Measurements from ENCODE around the gene STAG2.

STAG2 gene

DNA sequence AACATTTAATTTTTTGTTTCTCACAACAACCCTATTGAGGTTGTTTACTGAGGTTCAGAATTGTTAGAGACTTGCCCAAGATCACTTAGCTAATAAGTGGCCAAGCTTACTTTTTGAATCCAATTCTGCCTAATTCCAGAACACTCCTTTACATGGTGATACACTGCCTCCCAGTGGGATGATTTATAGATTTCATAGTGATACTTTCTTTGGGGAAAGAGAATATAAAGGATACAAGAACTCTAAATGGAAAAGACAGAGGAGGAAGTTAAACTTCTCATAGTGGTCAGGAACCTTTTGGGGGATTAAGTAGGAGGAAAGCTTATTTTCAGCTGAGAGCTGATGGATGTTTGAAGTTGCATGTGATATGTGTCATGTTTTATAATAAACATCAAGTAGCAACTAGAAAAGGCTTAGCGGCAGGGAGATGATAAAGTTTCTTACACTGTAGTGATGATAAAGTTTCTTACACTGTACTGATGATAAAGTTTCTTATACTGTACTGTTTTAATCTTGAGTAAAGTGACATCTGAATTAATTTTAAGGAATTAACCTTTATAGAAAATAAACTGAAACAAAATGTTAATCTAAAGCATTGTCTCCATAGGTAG, 15.3 kb downstream of the STAG2 start:
- DNase-seq, result peak; percentile 46

DNA sequence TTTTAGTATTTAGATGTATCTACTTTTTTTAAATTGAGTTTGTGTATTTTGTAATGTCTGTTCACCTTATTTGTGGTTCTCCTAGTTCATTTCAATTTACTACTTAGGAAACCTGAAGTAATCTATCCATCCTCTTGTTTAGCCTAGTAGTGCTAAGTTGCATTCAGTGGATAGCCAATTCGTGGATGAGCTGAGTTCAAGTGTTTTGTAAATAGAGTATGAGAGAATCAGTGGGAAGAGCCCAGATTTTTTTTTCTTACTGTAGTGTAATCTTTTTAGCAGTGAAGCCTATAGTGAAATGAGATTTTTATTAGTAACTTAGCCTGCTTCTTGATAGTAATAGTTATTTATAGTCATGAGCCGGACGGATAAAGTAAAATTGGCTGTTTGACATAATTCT, 21.7 kb downstream of the STAG2 start:
- DNase-seq, result no peak

DNA sequence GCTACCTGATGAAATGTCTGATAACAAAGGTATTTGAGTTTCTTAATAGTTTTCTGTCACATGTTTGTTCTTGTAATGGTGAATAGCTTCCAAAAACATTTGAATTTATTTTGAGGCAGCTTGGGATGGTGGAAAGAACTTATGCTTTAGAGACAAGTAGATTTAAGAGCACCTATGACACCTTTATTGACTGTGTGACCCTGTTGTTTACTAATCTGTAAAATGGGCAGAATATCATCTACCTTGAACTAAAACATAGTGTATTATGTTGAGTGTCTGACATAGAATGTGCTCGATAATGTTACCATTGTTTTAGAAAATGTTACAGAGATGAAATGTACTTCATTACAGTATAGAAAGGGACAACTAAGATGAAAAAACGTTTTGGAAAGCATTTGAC, 24.9 kb downstream of the STAG2 start:
- DNase-seq, result no peak

DNA sequence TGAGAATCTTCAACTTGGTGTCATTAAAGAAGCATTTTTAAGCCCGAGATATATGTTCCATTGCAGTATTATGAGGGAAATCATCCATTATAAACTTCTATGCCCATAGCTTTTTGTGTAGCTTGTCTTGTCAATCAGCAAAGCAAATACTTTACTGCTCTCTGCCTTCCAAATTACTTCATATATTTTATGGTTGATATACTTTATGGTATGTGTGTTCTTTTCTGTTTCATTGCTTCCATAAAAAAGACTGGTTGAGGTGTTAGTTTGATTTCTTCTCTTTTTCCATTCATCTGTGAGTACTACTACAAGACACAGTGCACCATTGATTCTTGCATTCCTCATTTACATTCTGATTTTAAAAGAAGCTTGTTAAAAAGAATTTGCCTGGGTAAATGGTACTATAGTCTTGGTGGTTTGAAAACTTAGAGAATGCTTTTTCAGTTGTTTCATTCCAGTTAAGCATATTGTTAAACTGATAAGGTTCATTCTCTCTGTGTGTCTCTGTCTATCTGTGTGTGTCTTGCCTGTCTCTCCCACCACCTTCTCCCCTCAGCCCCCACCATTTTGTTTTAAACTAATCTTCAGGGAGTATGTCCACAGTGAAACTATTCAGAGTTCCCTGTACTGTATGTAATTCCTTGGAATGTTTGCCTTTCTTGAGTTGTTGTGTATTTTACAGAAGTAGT, 27.1 kb downstream of the STAG2 start:
- no peak for DNase-seq

DNA sequence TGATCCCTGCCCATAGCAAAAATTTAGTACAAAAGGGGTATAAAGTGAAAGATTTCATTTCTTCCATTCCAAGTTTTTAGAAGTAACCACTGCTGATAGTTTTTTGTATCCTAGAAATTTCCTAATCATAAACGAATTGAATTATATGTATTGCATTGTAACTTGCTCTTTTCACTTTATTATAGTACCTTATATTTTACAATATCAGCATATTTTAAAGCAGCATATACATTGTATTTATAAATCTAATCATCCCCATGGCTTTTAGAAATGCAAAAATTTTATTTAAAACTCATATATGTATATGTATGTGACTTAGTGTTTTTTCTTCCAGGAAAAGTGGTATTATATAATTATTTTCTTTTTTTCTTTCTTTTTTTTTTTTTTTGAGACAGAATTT, 27.7 kb downstream of the STAG2 start:
- no peak for DNase-seq

DNA sequence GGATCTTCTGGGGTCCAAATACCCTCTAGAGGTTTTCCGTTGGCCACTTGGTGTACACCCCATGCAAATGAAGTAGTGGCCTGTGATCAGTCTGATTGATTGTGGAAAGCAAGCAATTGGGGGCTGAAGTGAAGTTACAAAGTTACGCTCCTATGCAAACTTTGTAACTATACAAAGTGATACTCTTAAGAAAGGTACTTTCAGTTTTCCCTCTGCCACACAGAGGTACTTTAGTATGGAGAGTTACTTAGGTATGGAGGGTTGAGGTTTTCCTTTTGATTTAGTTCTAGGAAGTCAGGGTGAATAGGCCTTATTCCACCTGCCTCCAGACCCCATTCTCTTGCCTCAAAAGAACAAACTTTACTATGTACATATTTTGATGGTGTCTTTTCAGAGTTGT, 28.7 kb downstream of the STAG2 start:
- no peak for DNase-seq

DNA sequence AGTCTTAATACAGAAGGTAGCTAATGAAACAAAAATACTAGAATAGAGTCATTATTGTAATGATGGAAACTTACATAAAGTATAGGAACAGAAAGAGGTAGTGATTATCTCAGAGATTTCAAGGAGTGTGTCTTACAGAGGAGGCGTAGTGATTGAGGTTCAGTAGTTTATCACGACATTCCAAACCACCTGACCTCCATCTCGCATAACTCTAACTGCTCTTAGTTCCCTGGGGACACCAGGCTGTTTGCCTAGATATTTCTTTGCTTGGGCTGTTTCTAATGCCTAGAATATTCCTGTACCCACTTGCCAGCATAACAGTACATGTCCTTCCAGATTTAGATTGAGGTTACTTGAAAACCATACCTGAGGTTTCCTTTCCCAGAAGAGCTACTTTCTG, 29.1 kb downstream of the STAG2 start:
- no peak for DNase-seq

DNA sequence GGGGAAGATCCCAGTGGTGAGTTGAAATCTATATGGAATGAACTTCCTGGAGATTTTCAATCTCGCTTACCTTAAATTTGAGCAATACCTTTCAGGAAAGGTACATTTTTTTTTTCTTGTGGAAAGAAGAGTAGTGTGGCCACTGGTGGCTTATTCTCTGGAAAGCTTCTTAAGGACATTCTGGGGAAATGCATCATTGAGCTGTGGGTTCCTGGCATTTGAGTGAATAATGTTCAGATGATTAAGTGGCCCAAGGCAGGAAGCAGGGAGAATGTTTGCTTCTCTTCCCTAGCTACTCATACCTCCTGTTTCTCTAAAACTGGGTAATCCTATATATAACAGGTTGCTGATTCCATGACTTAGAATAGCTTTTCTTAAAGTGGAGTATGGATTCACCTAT, 31.8 kb downstream of the STAG2 start:
- peak; percentile 4 for DNase-seq

DNA sequence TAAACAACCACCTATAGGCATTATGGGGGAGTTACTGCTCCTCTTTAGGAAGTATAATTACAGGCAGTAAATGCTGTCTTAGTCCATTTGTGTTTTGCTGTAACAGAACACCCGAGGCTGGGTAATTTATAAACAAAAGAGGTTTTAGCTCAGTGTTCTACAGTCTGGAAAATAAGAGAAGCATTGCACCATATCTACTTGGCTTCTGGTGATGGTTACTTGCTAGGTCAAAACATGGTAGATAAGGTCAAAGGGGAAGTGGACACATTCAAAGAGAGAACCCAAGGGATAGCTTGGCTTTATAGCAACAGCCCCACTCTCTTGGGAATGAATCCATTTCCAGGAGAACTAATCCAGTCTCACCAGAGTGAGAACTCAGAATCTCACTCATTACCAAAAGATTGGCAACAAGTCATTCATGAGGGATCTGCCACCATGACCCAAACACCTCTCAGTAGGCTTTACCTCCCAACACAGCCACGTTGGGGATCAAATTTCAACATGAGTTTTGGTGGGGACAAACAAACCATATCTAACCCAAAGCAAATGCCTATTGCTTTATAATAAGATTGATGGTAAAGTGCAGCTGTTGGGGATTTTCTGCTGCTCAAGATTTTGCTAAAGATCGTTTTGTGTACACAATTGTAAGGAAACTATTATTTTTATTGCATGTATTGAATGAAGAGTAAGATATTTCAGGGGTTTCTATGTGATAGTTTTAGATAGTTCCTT, 32.6 kb downstream of the STAG2 start:
- DNase-seq, result peak; percentile 18

DNA sequence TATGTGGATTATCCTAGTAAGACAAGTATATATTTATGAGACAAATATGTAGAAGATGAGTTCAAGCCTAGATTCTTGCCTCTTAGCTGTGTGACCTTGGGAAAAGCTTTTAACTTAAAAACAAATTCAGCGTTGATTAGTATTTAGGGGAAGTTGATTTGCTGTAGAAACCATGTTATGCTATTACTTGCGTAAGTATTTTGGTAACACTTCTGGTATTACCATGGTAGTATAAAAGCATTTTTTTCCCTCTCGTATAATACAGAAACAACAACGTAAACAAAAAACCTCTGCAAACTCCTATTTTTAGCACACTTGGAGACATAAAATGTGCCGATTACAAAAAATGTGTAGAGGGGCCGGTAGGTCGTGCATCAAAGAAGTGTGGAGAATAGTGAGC, 33.2 kb downstream of the STAG2 start:
- DNase-seq, result no peak

DNA sequence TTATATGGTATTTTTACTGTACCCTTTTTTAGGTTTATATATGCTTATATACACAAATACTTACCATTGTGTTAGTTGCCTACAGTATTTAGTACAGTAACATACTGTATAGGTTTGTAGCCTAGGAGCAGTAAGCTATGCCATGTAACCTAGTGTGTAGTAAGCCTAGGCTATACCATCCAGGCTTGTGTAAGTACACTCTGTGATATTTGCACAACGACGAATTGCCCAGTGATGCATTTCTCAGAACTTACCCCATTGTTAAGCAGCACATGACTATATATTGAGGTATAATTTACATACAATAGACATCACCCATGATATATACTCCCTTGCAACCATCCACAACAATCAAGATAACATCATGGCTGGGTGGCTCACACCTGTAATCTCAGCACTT, 40.1 kb downstream of the STAG2 start:
- DNase-seq, result no peak

DNA sequence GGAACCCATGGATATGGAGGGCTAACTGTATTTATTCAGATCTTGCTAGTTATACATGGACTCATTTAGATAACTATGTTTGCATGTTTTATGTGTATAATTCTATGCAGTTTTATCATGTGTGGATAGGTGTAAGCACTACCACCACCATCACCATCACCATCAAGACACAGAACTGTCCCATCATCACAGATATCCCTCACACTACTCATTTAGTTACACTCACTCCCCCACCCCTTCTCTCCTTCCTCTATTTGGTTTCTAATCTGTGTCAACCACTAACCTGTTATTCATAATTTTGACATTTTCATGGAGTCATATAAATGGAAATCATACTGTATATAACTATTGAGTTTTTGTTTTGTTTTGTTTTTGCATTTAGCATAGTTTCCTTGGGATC, 43.7 kb downstream of the STAG2 start:
- no peak for DNase-seq

DNA sequence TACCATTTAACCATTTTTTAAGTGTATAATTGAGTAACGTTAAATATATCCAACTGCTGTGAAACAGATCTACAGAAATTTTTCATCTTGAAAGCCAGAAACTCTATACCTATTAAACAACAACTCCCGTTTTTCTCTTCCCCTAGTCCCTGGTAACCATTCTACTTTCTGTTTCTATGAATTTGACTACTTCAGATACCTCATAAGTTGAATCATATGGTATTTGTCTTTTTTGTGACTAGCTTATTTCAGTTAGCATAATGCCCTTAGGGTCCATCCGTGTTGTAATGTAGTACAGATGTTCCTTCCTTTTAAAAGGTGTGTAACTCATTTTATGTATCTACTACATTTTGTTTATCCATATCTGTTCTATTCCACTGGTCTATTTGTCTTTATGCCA, 48.7 kb downstream of the STAG2 start:
- no peak for DNase-seq

DNA sequence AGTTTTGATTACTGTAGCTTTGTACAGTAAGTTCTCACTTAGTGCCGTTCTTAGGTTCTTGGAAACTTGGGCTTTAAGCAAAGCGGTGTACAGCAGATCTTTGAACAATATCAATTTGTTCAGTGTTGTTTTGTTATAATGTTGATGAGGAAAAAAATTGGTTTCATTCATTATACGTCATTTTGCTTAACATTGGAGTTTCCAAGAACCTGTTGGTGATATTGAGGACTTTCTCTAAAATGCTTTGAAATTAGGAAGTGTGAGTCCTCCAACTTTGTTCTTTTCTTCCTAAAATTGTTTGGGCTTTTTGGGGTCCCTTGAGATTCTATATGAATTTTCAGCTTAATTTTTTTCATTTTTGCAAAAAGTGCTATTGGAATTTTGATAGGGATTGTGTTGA, 49.1 kb downstream of the STAG2 start:
- no peak for DNase-seq

DNA sequence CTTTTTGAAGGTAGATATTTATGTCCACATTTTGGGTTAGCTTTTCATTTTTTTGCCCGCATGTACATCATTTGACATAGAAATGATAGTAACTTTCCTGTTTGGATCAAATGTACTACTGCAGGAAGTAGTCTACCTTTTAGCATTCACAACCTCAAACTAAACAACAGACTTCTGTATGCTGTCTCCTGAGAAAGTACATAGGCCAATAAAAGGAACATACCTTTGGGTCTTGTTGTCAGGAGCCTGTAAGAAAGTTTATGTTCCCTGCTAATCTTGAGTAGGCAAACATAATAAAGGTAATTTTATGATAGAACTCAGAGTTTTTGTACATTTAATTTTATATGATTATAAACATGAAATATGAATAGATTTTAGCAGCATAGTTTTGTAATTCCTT, 54.2 kb downstream of the STAG2 start:
- DNase-seq, result no peak

DNA sequence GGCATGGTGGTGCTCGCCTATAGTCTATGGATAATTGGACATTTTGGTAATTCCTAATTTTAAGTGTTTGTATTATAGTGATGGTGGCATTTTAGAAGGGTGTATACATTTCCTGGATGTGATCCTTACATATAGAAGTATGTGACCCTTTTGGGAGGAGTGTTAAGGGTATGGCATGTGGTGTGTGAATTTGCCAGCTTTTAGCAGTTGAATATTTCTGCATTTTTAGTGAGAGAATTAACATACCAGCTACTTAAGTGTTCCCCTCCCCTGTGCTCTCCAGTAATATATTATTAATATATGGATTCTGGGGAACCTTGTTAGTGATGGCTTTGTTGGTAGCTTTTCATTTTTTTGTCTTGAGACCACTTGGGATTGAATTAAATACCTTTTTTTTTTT, 55.3 kb downstream of the STAG2 start:
- no peak for DNase-seq

DNA sequence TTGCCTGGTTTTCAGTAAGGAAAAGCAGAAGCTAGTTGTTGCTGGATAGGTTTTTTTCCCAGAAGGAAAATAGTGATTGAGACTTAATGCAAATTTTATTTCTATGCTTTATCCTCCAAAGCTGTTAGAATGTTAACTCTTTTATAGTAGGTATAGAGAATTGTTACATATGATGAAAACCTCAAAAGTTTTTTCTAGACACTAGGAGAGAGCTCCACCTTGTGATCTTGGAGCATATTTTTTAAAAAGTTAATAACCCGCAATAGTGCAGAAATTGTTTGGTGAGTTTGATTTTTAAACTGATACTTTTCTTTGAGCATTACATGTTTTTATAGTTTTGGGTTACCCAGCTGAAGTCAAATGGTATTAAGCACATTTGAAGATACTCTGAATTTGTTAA, 56.5 kb downstream of the STAG2 start:
- DNase-seq, result no peak

DNA sequence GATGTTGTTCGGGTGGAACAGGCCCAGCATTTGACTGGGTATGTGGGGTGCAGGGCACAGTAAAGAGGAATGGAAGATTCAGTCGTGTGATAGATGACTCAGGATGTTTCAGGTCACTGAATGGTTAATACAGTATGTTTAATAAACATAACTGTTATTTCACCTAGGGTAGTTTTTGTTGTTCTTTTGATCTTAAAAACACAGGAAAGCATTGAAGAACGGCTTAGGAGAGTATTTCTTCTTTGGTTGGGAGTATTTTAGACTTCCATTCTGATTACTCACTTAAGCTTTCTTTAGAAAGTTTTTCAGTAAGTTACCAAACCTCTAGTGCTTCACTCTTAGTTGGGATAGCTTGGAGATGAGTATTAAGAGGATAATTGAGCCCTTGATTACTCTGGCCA, 62.3 kb downstream of the STAG2 start:
- DNase-seq, result no peak

DNA sequence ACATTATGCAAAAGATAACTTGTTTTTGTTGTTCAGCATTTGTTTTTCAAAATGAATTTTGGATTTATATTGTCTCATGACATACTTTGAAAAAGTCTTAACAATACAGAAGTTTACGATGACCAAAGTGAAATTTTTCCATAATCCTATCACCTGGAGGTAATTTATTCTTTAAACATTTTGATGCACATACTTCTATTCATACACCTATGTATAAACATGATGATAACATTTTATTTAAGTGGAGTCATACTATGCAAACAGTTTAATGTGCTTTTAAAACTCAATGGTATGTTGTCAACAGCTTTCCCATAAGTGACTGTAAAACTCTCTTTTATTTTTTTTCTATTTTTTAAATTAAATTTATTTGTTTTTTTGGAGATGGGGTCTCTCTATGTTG, 65.0 kb downstream of the STAG2 start:
- no peak for DNase-seq

DNA sequence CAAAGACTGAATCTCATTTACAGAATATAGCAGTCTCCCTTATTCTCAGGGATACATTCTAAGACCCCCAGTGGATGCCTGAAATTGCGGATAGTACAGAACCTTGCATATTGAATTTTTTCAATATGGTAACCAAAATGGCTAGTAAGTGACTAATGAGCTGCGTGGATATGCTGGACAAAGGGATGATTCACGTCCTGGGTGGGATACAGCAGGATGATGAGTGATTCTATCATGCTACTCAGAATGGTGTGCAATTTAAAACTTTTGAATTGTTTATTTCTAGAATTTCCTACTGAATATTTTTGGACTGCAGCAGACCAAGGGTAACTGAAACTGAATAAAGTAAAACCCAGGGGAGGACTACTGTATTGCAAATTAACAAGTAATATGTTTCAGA, 66.7 kb downstream of the STAG2 start:
- DNase-seq, result no peak

DNA sequence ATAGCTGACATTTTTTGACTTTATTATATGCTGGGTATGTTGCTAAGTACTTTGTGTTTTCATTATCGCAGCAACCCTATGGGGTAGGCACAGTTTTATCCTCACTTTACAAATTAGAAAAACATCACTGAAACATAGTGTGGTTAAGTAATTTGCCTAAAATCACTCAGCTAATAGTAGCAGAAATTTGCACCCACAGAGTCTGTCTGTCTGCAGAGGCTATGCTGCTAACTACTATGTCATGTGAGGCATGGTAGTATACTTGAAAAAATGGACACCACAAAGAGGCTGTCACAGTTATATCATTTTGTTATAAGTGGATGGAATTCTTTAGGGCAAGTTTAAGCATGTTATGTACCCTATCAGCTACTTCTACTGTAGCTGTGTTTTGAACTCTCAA, 69.0 kb downstream of the STAG2 start:
- DNase-seq, result no peak

DNA sequence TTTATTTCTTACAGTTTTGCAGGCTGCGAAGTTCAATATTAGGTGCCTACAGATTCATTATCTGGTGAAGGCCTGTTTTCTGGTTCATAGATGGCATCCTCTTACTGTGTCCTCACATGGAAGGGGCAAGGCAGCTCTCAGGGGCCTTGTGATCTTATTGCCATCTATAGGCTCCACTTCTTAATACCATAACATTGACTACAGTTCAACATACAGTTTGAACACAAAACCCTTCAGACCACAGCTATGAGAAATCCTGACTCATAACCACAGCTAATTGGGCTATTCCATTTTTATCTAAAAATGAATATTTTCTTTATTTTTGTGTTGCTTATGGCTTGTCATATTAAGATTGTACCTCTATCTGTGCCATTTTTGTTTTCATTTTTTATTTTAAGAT, 72.3 kb downstream of the STAG2 start:
- no peak for DNase-seq

DNA sequence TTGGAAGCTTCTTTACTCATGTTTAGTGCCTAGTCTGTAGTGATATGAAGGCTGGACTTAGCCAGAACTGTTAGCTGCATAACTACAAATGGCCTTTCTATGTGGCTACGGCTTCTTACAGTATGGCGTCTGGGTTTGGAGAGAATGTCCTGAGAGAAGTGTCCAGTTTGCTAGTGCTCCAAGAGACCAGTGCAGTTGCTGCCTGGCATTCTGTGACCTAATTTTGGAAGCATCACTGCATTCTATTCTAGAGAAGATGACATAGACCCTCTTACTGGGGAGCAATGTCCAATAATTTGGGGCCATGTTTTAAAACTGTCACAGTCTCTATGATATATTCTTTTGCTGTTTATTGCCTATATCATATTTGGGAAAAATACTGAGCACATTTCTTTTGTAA, 74.2 kb downstream of the STAG2 start:
- DNase-seq, result no peak

DNA sequence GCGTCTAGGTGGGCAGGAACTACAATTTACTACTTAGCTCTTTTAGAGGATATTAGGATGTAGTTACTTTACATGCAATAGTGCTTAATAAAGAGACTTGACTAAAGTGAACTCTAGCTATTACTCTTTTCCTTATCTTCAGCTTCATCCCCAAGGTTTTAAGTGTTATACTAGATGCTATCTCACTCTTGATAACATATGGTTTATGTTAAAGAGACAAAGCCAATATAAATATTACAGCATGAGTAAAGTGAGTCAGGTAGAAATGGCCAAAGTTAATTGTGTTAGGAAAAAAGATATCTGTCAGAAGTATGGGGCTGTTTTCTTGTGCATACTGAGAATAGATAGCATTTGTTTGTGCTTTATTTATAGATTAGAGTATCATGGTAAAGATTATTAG, 80.5 kb downstream of the STAG2 start:
- no peak for DNase-seq

DNA sequence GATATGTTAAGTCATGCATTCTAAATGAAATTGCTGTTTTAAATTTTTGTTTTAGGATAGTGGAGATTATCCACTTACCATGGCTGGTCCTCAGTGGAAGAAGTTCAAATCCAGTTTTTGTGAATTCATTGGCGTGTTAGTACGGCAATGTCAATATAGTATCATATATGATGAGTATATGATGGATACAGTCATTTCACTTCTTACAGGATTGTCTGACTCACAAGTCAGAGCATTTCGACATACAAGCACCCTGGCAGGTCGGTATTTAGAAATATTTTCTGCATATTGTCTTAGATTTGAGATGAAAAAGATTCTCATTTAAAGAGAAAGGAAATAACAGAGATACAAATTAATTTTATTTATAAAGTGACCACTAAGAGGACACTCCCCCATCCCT, 83.6 kb downstream of the STAG2 start:
- DNase-seq, result no peak
